A549 (cell line): ENCODE data around the gene SLCO3A1.

ENCODE experiments used
- CBX2 ChIP-seq: fragments of 200-600 bp; sonication (generic); IDR thresholded peaks from 2 replicates; pipeline ENCODE4 v1.6.1; 2016; ENCODE audit warnings: low read depth, mild to moderate bottlenecking, borderline replicate concordance
- CTCF ChIP-seq: fragments of >200 bp; sonication (Bioruptor Twin); formaldehyde crosslinking; IDR thresholded peaks from 3 replicates; pipeline ENCODE4 v1.5.1; 2016
- MAFK ChIP-seq: fragments of 450-650 bp; IDR thresholded peaks from 2 replicates; pipeline ENCODE4 v1.6.1; 2014; ENCODE audit not compliant: partially characterized antibody
- MAZ ChIP-seq: fragments of 150-350 bp; IDR thresholded peaks from 2 replicates; pipeline ENCODE4 v1.6.1; 2014; ENCODE audit warnings: antibody characterized with exemption, low read depth, low read length, borderline replicate concordance
- POLR2A ChIP-seq: IDR thresholded peaks from 2 replicates; pipeline ENCODE4 v1.6.1; 2012; ENCODE audit warnings: mild to moderate bottlenecking, low read length

- TF ChIP-seq CBX2 (no peak), MAZ (no peak), POLR2A (no peak), CTCF (no peak), MAFK (no peak)
Observed at GRCh38 chr15:92018535-92019239, 165.2 kb downstream of the SLCO3A1 start.
